K562 (cell line): ENCODE measurements around the gene COL9A3.

Experiments used
- MLLT1 ChIP-seq, 2 experiments: fragments of 450-650 bp; IDR thresholded peaks; 2 replicates each; pipeline ENCODE4 v1.6.1; 2016
- TOE1 ChIP-seq, 2 experiments: fragments of 450-650 bp in 1 of 2; sonication (generic) in 1 of 2; formaldehyde crosslinking in 1 of 2; IDR thresholded peaks; 2 replicates each; pipeline versions ENCODE4 v1.7.1 to v1.8.0; 2016 to 2022; ENCODE audit warnings: borderline replicate concordance in 2 of 2, mild to moderate bottlenecking in 2 of 2, antibody characterized with exemption in 1 of 2, inconsistent platforms in 1 of 2, low read depth in 1 of 2, missing genetic modification reagents in 1 of 2, moderate library complexity in 1 of 2
- TF ChIP-seq, protein P1 (sequence below): fragments of 250-450 bp; sonication (Bioruptor Pico); IDR thresholded peaks from 2 replicates; pipeline ENCODE4 v1.8.0; 2021; ENCODE audit warnings: borderline replicate concordance, mild to moderate bottlenecking, moderate library complexity; ENCODE audit not compliant: poor library complexity, severe bottlenecking

DNA sequence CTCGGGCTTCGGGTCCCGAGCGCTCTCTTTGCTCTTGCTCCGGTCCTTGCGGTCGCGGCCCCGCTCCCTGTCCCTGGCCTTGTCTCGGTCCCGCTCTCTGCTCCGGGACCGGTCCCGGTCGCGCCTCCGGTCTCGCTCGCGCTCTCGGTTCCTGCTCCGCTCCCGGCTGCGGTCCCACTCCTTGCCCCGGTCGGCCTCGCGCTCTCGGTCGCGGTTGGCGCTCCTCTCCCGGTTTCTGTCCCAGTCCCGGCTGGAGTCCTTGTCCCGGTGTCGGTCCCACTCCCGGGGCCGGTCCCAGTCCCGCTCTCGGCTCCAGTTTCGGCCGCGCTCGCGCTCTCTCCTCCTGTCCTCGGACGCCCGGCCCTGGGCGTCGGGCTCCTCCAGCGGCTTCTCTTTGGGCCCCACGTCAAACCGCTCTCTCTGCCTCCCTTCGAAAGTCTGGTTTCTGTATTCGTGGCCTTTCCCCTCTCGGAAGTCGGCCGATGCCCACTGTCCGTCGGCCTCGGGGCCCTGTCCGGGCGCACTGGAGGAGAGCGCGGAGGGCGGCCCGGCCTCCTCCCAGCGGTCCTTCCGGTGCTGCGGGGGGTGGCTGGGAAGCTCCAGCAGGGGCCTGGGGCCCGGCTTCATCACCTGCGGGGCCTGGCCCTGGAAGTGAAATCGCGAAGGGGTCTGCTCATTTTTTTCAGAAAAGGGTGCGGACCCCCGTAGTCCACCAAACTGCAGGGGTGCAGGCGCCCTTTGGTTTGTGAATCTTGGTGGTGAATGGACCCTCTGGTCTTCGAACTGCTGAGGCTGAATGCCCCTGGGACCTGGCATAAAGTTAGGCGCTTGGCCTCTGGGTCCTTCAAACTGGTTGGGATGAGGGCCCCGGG, 62.7 kb downstream of the COL9A3 start:
- TF ChIP-seq, protein P1, sequence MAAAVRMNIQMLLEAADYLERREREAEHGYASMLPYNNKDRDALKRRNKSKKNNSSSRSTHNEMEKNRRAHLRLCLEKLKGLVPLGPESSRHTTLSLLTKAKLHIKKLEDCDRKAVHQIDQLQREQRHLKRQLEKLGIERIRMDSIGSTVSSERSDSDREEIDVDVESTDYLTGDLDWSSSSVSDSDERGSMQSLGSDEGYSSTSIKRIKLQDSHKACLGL, result no peak
- TF ChIP-seq MLLT1 (IDR thresholded peaks at IDR 0.05), result no peak
- TF ChIP-seq TOE1 (IDR thresholded peaks at IDR 0.05; ENCODE audit: borderline replicate concordance), result no peak
- TF ChIP-seq TOE1 (CRISPR knock-in tag; IDR thresholded peaks at IDR 0.05; ENCODE audit: borderline replicate concordance, low read depth), result no peak
